ENCODE results near the gene NDUFAF2. TPM values are rescaled to one million over a fixed set of nuclear protein-coding genes. Genes with fewer than 3 reads are reported as not detected.

The NDUFAF2 gene
- total and polyA plus RNA-seq, 2 of the 8 experiments (the other 6 are each of a cell fraction or from before 2014, with no cell fraction given), result 10.7 to 46.5 TPM

GRCh38 chr5:60958088-60958487 is 13.1 kb downstream of the NDUFAF2 start:
- Histone ChIP-seq H3K27me3 (replicated peaks in 1 of 4; ENCODE audit: control insufficient read depth in 3 of 4, extremely low read depth in 1 of 4, insufficient read depth in 3 of 4, low read length in 3 of 4) (no peaks in the 10 kb centered on the region), H2AK5ac (ENCODE audit: low read depth, low read length) (no peak overlapping the region), H3K4me1 (replicated peaks in 1 of 4; ENCODE audit: control insufficient read depth in 3 of 4, insufficient read depth in 4 of 4, low read length in 3 of 4) (no peaks in the 10 kb centered on the region), H4K5ac (ENCODE audit: insufficient read length, low read depth, low read length) (no peak overlapping the region), H3K27ac (ENCODE audit: low read depth, low read length) (no peak overlapping the region), H3K23me2 (ENCODE audit: low read depth, low read length) (no peaks in the 10 kb centered on the region), H4K8ac (ENCODE audit: extremely low read depth, insufficient read depth, low read length) (no peak overlapping the region), H3K9ac (replicated peaks in 1 of 4; ENCODE audit: extremely low read depth in 1 of 4, low read depth in 3 of 4, low read length in 3 of 4) (no peak overlapping the region), H3K18ac (ENCODE audit: extremely low read depth, low read length) (no peak overlapping the region), H2BK15ac (ENCODE audit: low read length) (no peak overlapping the region), H3K9me3 (ENCODE audit: insufficient read depth in 2 of 2, low read depth in 1 of 2, low read length in 1 of 2) (0 out of 4 replicates have a peak, but pooled peaks cover 0 to 6% of the 10 kb centered on the region in 2 experiments), H4K20me1 (replicated peaks in 1 of 2; ENCODE audit: control insufficient read depth in 1 of 2, insufficient read depth in 2 of 2, low read length in 2 of 2) (no peaks in the 10 kb centered on the region), H3K23ac (ENCODE audit: insufficient read length) (no peak overlapping the region), H2BK5ac (ENCODE audit: low read depth, low read length) (no peak overlapping the region), H3K79me1 (ENCODE audit: low read depth, low read length) (no peaks in the 10 kb centered on the region), H3K36me3 (ENCODE audit: control insufficient read depth in 2 of 4, insufficient read depth in 4 of 4, low read length in 3 of 4) (no peaks in the 10 kb centered on the region), H2BK20ac (ENCODE audit: low read length) (no peak overlapping the region), H3K4me3 (ENCODE audit: extremely low read depth in 1 of 4, insufficient read depth in 2 of 4, low read depth in 3 of 4, low read length in 4 of 4) (no peak overlapping the region), H2BK120ac (replicated peaks; ENCODE audit: low read depth, low read length) (no peak overlapping the region), H4K91ac (replicated peaks; ENCODE audit: insufficient read length, low read length) (no peak overlapping the region), H3K56ac (replicated peaks; ENCODE audit: insufficient read length, low read depth, low read length) (no peak overlapping the region), H2AFZ (ENCODE audit: low read length) (no peak overlapping the region), H3K4ac (replicated peaks; ENCODE audit: insufficient read length, low read depth, low read length) (no peak overlapping the region), H3K14ac (ENCODE audit: insufficient read length) (no peak overlapping the region), H3K4me2 (ENCODE audit: insufficient read depth in 1 of 2, low read depth in 2 of 2, low read length in 2 of 2) (no peak overlapping the region), H2BK12ac (ENCODE audit: low read depth, low read length) (no peak overlapping the region), H3K79me2 (ENCODE audit: control insufficient read depth in 1 of 2, insufficient read depth in 2 of 2, low read length in 2 of 2) (peaks cover 0 to 26% of the 10 kb centered on the region in 2 experiments; a peak in 3 of 4 replicates)
- DNase-seq (ENCODE audit: low read depth in 1 of 2, low spot score in 2 of 2), result no peak
- TF ChIP-seq E2F6 (IDR thresholded peaks at IDR 0.05), result no peak
- TF ChIP-seq BRCA1 (IDR thresholded peaks at IDR 0.05; ENCODE audit: low read depth, low read length), result no peak
- TF ChIP-seq SUZ12 (IDR thresholded peaks at IDR 0.05; ENCODE audit: low read length), result no peak
- no peak for TF ChIP-seq RXRA (IDR thresholded peaks at IDR 0.05; ENCODE audit: insufficient read depth, low read depth, low read length)
- no peak for TF ChIP-seq PHF8 (conservative IDR thresholded peaks at IDR 0.05; ENCODE audit: low read depth, low read length)
- TF ChIP-seq SIX5 (IDR thresholded peaks at IDR 0.05; ENCODE audit: low read depth, low read length), result no peak
- TF ChIP-seq KDM1A (IDR thresholded peaks at IDR 0.05; ENCODE audit: borderline replicate concordance, low read length), result no peak
- no peak for TF ChIP-seq RAD21 (IDR thresholded peaks at IDR 0.05 in 1 of 2, conservative IDR thresholded peaks at IDR 0.05 in 1 of 2; ENCODE audit: low read depth in 2 of 2, low read length in 2 of 2)
- no peak for TF ChIP-seq GABPA (IDR thresholded peaks at IDR 0.05; ENCODE audit: borderline replicate concordance, insufficient read depth, low read length)
- TF ChIP-seq BACH1 (IDR thresholded peaks at IDR 0.05; ENCODE audit: low read length), result no peak
- TF ChIP-seq TBP (IDR thresholded peaks at IDR 0.05; ENCODE audit: low read depth, low read length), result no peak
- TF ChIP-seq TEAD4 (IDR thresholded peaks at IDR 0.05; ENCODE audit: low read depth, low read length), result no peak
- TF ChIP-seq RFX5 (IDR thresholded peaks at IDR 0.05; ENCODE audit: borderline replicate concordance, low read depth, low read length), result no peak
- no peak for TF ChIP-seq HDAC2 (IDR thresholded peaks at IDR 0.05; ENCODE audit: borderline replicate concordance in 1 of 2, low read depth in 2 of 2, low read length in 2 of 2)
- FAIRE-seq, result no peak
- POLR2A ChIA-PET (ENCODE audit: partially characterized antibody), result no interaction called here
- CTCF ChIA-PET (ENCODE audit: partially characterized antibody), result interaction anchor here (0.7 kb wide), 1 partner anchor 12 kb away, joined by 3 read pairs; no protein-coding TSS in a partner anchor
